H1 (cell line): ENCODE data around the gene PRKN. TPM values are rescaled to one million over a fixed set of nuclear protein-coding genes. Genes with fewer than 3 reads are reported as not detected.

Experiments used
- POLR2AphosphoS5 ChIP-seq: IDR thresholded peaks from 2 replicates; pipeline ENCODE4 v1.6.1; 2011; ENCODE audit warnings: low read depth, low read length
- polyA plus RNA-seq, 7 experiments: library from polyadenylated mRNA; depleted of rRNA in 3 of 7; stranded (reverse) in 5 of 7; unstranded in 2 of 7; fragments of >200 nt in 5 of 7; fragments of 200-250 nt in 2 of 7; gene quantifications; 1 replicate in 5 of 7; 2 replicates in 1 of 7; 4 replicates in 1 of 7; pipeline versions ENCODE4 v1.2.1 to v1.2.3, GENCODE V29; 2011 to 2013; ENCODE audit warnings: missing spikeins in 2 of 7, mixed read lengths in 2 of 7
- total RNA-seq: library from RNA; stranded (reverse); fragmentation: NEBNext Ultra II Directional; extraction: Animal tissue kit (Norgen Biotek cat#: 25700); gene quantifications from 2 replicates; pipeline ENCODE4 v1.2.1, GENCODE V29; 2021

The PRKN gene
- total and polyA plus RNA-seq, 2 of the 8 experiments (the other 6 are each of a cell fraction or from before 2014, with no cell fraction given): 0.13 to 0.29 TPM

- TF ChIP-seq POLR2AphosphoS5: no peak
Measured at GRCh38 chr6:161353208-161353613, 1374.4 kb downstream of the PRKN start (continued).
